GM21447 (cell line): ENCODE measurements around the gene C10orf67.

Experiments
- ATAC-seq: cut with Tn5 transposase; IDR thresholded peaks from one replicate; pipeline ENCODE4 v1.9.1; 2021; ENCODE audit not compliant: unreplicated experiment

Gene C10orf67

DNA sequence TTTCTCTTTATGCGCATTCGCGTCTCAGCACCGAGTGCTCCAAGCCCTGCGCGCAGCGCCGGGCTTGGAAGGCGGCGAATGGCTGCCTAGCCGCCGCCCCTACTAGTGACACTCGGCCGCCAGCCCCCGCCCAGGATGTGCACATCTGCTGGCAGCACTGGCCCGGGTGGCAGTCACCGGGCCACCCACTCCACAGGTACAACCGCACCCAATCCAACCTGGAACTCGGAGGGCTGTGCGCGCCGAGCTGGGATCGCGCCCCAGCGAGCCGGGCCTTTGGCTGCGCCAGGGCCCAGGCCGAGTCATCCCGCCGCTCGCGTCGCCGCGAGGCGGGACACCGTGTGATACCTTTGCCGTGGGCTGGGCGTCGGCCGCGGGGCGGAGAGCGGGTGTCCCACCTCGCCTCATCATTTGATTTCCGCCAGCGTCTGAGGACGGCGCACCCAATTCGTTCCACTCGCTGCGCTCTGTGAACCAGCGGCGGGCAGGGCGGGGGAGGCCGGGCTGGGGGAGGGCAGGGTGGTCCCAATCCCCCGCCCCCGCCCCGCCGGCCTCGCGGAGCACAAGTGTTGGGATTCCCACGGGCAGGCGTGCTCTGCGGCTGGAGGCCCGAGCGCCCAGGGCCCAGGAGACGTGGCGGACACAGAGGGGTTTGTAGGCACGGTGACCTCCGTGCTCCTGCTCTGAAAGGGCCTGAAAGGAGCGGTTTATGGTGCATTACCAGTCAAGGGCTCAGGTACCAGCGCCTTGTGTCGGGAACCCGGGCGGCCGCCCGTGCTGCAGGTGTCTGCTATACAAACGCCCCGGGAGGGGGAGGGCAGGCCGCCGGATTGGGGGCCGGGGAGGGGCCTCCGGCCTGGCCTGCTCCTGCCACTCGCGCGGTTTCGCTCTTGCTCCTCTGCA is 170.3 kb downstream of the C10orf67 start:
- ATAC-seq = no peak

DNA sequence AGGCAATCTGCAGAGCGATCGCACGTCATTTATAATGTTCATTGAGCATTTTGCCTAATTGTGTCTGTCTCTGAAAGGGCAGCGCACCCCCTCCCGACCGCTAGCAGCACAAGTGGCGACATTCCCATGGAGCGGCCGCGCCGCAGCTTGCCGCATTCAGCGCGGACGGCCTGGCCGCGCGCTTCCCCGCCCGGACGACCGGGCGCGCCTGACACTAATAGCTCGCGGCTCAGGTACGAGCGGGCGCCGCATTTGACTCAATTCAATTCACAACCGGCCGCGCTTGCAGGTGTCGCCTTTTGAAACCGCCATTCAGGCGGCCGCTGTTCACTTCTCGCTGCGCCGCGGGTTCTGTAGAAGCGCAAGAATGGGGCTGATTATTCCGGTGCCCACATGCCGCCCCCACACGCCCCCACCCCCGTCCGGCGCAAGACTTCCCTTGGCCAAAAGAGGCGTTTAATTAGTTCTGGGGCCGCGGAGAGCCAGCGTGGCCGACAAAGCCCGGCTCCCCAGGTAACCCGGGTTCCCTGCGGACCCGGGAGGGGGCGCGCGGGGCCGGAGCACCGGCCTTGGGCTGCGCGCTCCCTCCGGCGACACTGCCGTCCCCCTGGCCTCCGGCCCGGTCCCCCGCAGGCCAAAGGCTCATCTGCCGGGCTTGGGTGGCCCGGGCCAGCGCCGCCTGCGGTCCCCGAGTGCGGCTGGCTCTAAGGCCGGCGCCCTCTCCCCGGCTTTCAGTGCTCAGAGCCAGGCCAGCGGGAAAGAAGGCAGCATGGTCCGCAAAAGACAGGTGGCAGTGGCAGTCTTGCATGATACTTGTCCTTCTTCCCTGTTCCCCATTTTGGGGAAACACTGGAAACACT is 171.2 kb downstream of the C10orf67 start:
- ATAC-seq = no peak

DNA sequence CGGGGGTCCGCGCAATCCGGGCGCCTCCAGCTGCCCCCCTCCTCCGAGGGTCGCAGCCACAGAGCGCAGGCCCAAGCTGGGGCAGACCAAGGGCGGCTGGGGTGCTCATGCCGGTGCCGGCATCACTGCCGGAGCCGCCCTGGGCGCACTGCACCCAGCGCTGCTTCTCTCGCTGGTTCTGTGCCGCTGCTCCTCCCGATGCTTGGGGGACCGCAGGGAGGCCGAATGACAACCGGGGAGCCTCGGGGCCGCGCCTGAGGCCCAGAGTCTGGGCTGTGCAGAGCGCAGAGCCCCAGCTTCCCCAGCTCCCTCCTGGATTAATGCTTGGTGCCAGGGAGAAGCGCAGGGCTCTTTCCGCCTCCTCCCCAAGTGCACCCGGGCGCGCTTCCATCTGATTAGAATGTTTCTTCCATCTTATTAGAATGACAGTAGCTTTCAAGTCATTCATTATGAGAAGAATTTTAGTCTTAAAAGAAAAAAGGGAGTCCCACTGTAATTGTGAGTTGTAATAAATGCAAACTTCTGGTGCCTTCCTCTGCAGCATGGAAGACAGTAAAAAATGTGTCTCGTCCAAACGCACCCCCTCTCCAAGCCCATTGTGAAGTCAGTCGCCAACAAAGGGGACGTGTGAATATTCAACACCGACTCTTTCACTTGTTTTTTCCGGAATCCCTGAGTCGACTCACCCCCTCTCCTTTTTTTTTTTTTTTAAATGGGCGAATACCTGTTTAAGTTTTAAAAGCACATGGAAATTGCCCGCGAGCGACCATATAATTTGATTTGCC is 172.0 kb downstream of the C10orf67 start:
- no peak for ATAC-seq

DNA sequence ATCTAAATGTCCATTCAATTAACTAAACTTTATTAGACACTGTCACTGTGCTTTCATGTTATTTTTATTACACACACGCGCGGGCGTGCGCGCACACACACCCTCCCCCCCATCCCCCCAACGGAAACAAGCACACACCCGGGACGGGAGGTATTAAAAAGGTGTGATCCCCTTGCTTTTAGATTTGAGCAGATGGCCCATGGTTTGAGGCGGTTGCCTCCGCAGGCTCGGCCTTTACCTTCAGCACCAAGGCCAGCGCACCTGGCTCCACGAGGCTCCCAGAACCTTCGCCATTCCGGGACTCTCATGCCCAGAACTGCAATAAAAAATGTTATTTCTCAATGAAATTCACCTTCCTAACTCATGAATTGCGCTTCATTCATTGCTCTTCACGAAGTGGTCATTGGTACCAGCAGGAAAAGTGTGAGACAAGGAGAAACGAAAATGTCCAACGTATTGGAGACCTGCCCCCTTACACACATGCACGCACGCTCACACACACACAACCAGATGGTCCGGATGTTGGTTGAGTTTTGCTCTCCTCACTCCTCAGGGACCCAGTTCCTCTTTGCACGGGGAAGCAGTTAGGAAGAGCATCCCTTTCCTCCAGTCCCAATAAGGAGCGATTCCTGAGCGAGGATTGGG is 173.2 kb downstream of the C10orf67 start:
- no peak for ATAC-seq

DNA sequence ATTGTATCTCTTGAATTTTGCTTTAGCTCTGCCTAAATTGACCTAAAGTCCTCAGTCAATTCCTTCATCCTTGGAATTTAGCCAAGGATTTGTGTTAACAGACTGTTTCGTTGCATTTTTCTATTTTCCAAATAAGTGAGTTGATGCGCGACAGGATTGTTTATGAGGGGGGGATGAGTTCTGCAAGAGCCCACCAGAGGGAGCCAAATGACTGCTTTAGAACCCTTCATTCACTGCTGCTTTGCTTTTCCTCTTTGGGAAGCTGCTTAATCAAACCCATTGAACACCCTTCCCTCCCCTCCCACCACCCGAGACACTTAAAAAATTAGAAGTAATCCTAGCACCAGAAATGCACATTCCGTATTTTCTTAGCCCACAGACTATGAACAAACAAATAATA is 186.2 kb downstream of the C10orf67 start:
- ATAC-seq = peak; percentile 72

DNA sequence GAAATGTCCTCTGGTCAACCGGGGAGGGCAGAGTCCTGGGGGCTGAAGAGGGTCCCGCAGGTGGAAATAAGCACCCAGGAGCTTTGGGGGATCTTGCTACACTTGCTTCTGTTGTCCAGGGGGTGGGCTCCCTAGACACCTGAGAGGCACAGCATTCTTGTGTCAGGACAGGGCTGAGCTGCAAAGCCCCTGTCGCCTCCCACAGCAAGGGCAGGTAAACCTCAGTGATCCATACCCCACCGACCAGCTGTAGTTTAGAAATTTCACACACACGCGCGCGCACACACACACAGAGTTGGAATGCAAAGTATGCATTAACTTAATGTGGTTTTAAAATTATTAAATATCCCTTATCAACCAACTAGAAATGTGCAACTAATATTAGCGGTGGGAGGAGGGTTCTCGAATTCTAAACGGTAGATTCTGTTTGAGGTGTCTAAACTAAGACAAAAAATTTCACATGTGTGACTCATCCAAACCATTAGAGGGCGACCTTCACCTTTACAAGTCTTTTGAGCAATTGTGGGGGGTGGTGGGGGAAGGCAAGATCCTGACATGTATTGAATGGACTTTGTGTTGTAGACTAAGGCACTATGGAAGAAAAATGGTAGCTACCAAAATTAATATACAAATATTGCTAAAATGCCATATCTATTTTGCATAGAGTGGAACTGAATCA is 186.8 kb downstream of the C10orf67 start:
- peak; percentile 54 for ATAC-seq

DNA sequence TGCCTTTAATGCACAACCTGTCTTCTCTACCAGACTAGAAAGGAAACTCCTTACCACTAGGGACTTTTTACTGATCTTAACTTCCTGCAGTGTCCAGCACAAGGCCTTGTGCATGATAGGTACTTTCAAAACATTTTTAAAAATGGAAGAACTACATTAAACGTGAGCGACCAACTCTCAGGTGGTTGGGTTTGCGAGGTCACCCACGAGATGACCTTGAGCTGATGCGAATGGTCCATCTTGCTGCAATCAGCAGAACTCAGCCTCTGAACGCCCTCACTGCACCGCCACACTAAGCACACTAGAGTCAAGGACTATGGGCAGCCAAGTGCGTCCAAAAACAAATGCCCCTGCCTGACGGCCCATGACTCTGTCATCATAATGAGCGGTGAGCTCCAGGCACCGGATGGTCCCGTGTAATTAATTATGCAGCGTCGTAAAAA is 187.3 kb downstream of the C10orf67 start:
- ATAC-seq = peak; percentile 56

DNA sequence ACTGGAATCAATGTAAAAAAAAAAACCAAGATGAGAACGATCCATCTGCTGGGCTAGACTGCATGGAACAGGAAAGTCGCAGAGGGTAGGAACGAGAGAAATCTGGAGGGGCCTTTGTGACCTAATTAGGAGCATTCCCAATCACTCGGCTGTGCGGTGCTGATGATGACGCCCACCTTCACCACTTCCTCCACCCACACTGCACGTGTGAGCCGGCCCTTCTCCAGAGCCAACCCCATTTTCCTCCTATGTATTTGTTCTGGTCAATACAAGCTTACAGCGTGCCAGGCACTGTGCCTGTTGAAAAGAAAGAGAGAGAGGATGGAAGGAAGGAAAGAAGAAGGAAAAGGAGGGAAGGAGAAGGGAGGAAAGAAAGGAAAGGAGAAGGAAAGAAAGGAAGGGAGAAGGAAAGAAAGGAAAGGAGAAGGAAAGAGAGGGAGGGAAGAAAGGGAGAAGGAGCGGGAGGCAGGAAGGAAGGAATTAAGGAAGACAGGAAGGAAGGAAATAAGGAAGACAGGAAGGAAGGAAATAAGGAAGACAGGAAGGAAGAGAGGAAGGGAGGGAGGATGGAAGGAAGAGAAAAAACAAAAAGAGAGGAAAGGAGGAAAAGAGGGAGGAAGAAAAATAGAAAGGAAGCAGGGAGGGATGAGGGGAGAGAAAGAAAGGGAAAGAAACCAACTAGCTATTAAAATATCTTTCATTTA is 188.0 kb downstream of the C10orf67 start:
- ATAC-seq = no peak

DNA sequence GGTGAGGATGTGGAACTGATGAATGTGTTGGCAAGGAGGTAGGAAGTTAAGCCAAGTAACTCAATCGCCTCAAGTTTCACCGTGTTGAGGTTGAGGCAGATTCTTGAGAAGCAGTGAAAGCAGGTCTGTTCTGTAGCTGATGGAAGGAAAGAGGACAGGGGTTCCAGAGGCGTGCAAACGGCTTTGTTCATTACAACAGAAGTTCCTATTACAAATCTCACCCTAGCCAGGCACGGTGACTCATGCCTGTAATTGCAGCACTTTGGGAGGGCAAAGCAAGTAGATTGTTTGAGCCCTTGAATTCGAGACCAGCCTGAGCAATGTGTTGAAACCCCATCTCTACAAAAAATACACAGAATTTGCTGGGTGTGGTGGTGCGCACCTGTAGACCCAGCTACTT is 189.4 kb downstream of the C10orf67 start:
- no peak for ATAC-seq
